ENCODE results near the gene HPS4.
"Not testable (repeated sequence)": the region's sequence is repeated elsewhere in the genome, so short reads cannot be mapped to it uniquely, and the experiment has no call there.

The HPS4 gene

GRCh38 chr22:26410386-26410785 lies 73.2 kb downstream of the HPS4 start:
- no peak overlapping the region for H2AFZ ChIP-seq (ENCODE audit: low read length)
- no peaks in the 10 kb centered on the region for H3F3A ChIP-seq (ENCODE audit: low read depth)
- no peaks in the 10 kb centered on the region for H3K79me2 ChIP-seq (ENCODE audit: insufficient read depth, low read length)
- H3K36me3 ChIP-seq (ENCODE audit: insufficient read depth, low read length): no peaks in the 10 kb centered on the region
- H3K9me2 ChIP-seq (replicated peaks; ENCODE audit: low read depth, low read length): no peaks in the 10 kb centered on the region
- H3K9me3 ChIP-seq (ENCODE audit: insufficient read depth, low read depth, low read length): no peaks in the 10 kb centered on the region
- no peak overlapping the region for H3K4me2 ChIP-seq (ENCODE audit: low read depth, low read length, poor library complexity, severe bottlenecking)
- TF ChIP-seq EZH2phosphoT487 (IDR thresholded peaks at IDR 0.05; ENCODE audit: borderline replicate concordance) (no peak), CTCF (conservative IDR thresholded peaks at IDR 0.05; ENCODE audit: low read length) (no peak)
- no peak overlapping the region for H3K9ac ChIP-seq (ENCODE audit: low read depth, low read length, poor library complexity, severe bottlenecking)
- no peaks in the 10 kb centered on the region for H4K20me1 ChIP-seq (ENCODE audit: insufficient read depth, low read length, poor library complexity, severe bottlenecking)
- no peak overlapping the region for H3K4me3 ChIP-seq (ENCODE audit: low read length, poor library complexity, severe bottlenecking)
- peaks cover 16% of the 10 kb centered on the region for H3K27me3 ChIP-seq (ENCODE audit: insufficient read depth, low read length, poor library complexity, severe bottlenecking)
- no peaks in the 10 kb centered on the region for H3K4me1 ChIP-seq (ENCODE audit: insufficient read depth, low read length, poor library complexity, severe bottlenecking)

GRCh38 chr22:26409719-26410335 lies 73.8 kb downstream of the HPS4 start:
- H3K36me3 ChIP-seq (ENCODE audit: insufficient read depth, low read length): no peaks in the 10 kb centered on the region
- H2AFZ ChIP-seq (ENCODE audit: low read length): no peak overlapping the region
- H3K4me3 ChIP-seq (ENCODE audit: low read length, poor library complexity, severe bottlenecking): no peak overlapping the region
- H3K9me2 ChIP-seq (replicated peaks; ENCODE audit: low read depth, low read length): no peaks in the 10 kb centered on the region
- no peaks in the 10 kb centered on the region for H3F3A ChIP-seq (ENCODE audit: low read depth)
- H3K4me1 ChIP-seq (ENCODE audit: insufficient read depth, low read length, poor library complexity, severe bottlenecking): no peaks in the 10 kb centered on the region
- no peak overlapping the region for H3K9ac ChIP-seq (ENCODE audit: low read depth, low read length, poor library complexity, severe bottlenecking)
- TF ChIP-seq EZH2phosphoT487 (IDR thresholded peaks at IDR 0.05; ENCODE audit: borderline replicate concordance) (no peak), CTCF (conservative IDR thresholded peaks at IDR 0.05; ENCODE audit: low read length) (no peak)
- peaks cover 16% of the 10 kb centered on the region for H3K27me3 ChIP-seq (ENCODE audit: insufficient read depth, low read length, poor library complexity, severe bottlenecking)
- H3K4me2 ChIP-seq (ENCODE audit: low read depth, low read length, poor library complexity, severe bottlenecking): no peak overlapping the region
- H3K9me3 ChIP-seq (ENCODE audit: insufficient read depth, low read depth, low read length): no peaks in the 10 kb centered on the region
- no peaks in the 10 kb centered on the region for H3K79me2 ChIP-seq (ENCODE audit: insufficient read depth, low read length)
- H4K20me1 ChIP-seq (ENCODE audit: insufficient read depth, low read length, poor library complexity, severe bottlenecking): no peaks in the 10 kb centered on the region

- H3K79me2 ChIP-seq (ENCODE audit: insufficient read depth, low read length); H3K4me1 ChIP-seq (ENCODE audit: insufficient read depth, low read length, poor library complexity, severe bottlenecking); H3K9ac ChIP-seq (ENCODE audit: low read depth, low read length, poor library complexity, severe bottlenecking); H3K36me3 ChIP-seq (ENCODE audit: insufficient read depth, low read length); H3F3A ChIP-seq (ENCODE audit: low read depth); H3K9me3 ChIP-seq (ENCODE audit: insufficient read depth, low read depth, low read length); H3K4me2 ChIP-seq (ENCODE audit: low read depth, low read length, poor library complexity, severe bottlenecking); H3K9me2 ChIP-seq (replicated peaks; ENCODE audit: low read depth, low read length); H4K20me1 ChIP-seq (ENCODE audit: insufficient read depth, low read length, poor library complexity, severe bottlenecking); H3K4me3 ChIP-seq (ENCODE audit: low read length, poor library complexity, severe bottlenecking); H2AFZ ChIP-seq (ENCODE audit: low read length): not testable (repeated sequence)
- H3K27me3 ChIP-seq (ENCODE audit: insufficient read depth, low read length, poor library complexity, severe bottlenecking): peaks cover 16% of the 10 kb centered on the region
Observed at GRCh38 chr22:26408562-26409220, 74.9 kb downstream of the HPS4 start.

- TF ChIP-seq CTCF (conservative IDR thresholded peaks at IDR 0.05; ENCODE audit: low read length): no peak
- no peak for TF ChIP-seq EZH2phosphoT487 (IDR thresholded peaks at IDR 0.05; ENCODE audit: borderline replicate concordance)
- no peaks in the 10 kb centered on the region for H4K20me1 ChIP-seq (ENCODE audit: insufficient read depth, low read length, poor library complexity, severe bottlenecking)
- H3K9me2 ChIP-seq (replicated peaks; ENCODE audit: low read depth, low read length): no peaks in the 10 kb centered on the region
- no peak overlapping the region for H2AFZ ChIP-seq (ENCODE audit: low read length)
- no peaks in the 10 kb centered on the region for H3K9me3 ChIP-seq (ENCODE audit: insufficient read depth, low read depth, low read length)
- H3K4me3 ChIP-seq (ENCODE audit: low read length, poor library complexity, severe bottlenecking): no peak overlapping the region
- H3K27me3 ChIP-seq (ENCODE audit: insufficient read depth, low read length, poor library complexity, severe bottlenecking): peaks cover 8% of the 10 kb centered on the region
- no peaks in the 10 kb centered on the region for H3K36me3 ChIP-seq (ENCODE audit: insufficient read depth, low read length)
- no peaks in the 10 kb centered on the region for H3F3A ChIP-seq (ENCODE audit: low read depth)
- no peak overlapping the region for H3K9ac ChIP-seq (ENCODE audit: low read depth, low read length, poor library complexity, severe bottlenecking)
- H3K4me1 ChIP-seq (ENCODE audit: insufficient read depth, low read length, poor library complexity, severe bottlenecking): no peaks in the 10 kb centered on the region
- no peaks in the 10 kb centered on the region for H3K79me2 ChIP-seq (ENCODE audit: insufficient read depth, low read length)
- no peak overlapping the region for H3K4me2 ChIP-seq (ENCODE audit: low read depth, low read length, poor library complexity, severe bottlenecking)
Observed at GRCh38 chr22:26406118-26406517, 77.5 kb downstream of the HPS4 start.
